SK-MEL-5 (cell line): ENCODE data around the gene CDH24. TPM values are rescaled to one million over a fixed set of nuclear protein-coding genes. Genes with fewer than 3 reads are reported as not detected.

Experiments
- DNase-seq: peaks from one replicate; pipeline ENCODE4 v3.0.0-alpha.2; 2016; ENCODE audit warnings: low read depth, low spot score
- in situ Hi-C: cut with HindIII; loops from 2 replicates; pipeline ENCODE4 v1.10.0; 2016; ENCODE audit warnings: low sequenced_read_pairs, high pct_unique_total_duplicates, low pct_unique_long_range_greater_than_20kb
- total RNA-seq: library from RNA; depleted of rRNA; stranded (reverse); fragments of >200 nt; shearing (Covaris generic); gene quantifications from 2 replicates; pipeline ENCODE4 v1.2.3, GENCODE V29; 2014

CDH24 gene
- total RNA-seq, 1 experiment from 2014 or later = 1.1 TPM

- no peak for DNase-seq
- in situ Hi-C loops = no loop called here
Observed at GRCh38 chr14:23093104-23093503, 35.8 kb upstream of the CDH24 start.

GRCh38 chr14:23091294-23092225, 34.2 kb upstream of the CDH24 start:
- in situ Hi-C loops = no loop called here
- DNase-seq = no peak

GRCh38 chr14:23090254-23090636, 32.9 kb upstream of the CDH24 start:
- in situ Hi-C loops = no loop called here
- no peak for DNase-seq

DNA sequence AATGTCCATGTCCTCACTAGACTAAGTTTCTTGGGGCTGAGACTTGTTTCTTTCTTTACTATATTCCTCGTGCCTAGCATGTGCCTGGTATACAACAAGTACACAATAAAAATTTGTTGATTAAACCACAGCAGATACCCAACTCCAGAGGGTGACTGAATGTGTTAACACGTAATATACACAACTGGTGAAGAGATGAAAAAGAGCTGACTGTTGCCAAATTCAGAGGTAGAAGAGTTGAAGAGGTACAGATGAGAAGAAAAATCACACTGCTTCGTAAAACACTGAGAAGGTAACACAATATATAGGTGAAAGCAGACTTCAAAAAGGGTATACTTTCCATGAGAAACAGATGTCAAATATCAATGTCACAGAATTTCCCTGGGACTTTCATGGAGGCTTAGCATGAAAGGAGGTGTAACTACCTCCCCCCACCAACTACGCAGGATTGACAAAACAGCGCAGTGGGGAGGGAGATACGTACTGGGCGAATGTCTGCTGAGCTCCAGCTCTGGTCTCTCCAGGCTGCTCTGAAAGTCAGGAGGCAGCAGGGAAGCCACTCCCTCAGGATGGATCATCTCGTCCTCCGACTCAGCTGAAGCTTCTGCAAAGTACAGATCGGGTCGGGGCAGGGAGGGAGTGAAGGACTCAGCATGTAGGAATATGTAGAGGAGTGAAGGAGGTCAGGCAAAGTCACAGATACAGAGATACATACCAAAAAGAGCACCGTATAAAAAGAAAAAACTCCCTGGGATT, 32.4 kb upstream of the CDH24 start:
- in situ Hi-C loops = no loop called here
- DNase-seq = no peak

- in situ Hi-C loops = no loop called here
- no peak for DNase-seq
Observed at GRCh38 chr14:23086565-23086964, 29.2 kb upstream of the CDH24 start.

DNA sequence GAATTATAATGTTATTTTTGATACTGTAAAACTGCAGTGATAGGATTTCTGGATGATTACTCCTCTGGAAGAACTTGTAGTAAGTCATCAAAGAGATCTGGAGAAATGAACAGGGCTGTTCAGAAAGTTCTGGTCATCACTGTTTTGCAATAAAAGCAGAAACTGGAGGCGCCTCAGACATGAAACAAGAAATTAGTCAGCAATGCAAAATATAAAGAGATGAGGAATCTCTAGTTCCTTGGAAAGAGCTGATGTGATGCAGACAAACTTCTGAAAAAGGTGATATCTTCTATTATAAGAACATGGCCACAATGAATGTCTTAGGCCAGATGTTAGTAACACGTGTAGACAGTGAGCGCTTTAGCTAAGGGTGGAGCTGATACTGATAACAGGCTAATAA, 28.1 kb upstream of the CDH24 start:
- in situ Hi-C loops = no loop called here
- no peak for DNase-seq

GRCh38 chr14:23080474-23080873, 23.2 kb upstream of the CDH24 start:
- in situ Hi-C loops = no loop called here
- DNase-seq = no peak

GRCh38 chr14:23079716-23080115, 22.4 kb upstream of the CDH24 start:
- no peak for DNase-seq
- in situ Hi-C loops = no loop called here

DNA sequence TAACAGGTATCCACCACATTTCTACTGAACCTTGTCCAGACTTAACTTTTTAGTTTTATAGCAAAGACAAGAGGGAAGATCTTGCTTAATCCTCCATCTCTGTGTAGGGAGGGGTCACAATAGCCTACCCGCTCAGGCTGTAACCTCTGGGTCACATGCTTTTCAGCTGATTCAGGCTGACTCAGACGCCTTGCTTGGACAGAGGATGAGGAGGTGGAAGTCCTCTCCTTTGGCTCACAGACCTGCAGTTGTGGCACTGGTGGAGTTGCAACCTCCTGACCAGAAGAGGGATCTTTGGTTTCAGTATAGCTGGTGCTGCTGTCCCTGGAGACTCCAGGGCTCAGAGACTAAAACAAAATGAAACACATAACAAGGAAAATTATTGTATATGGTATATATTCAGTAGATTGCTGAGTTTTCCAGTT, 21.4 kb upstream of the CDH24 start:
- in situ Hi-C loops = no loop called here
- peak; percentile 97 for DNase-seq

DNA sequence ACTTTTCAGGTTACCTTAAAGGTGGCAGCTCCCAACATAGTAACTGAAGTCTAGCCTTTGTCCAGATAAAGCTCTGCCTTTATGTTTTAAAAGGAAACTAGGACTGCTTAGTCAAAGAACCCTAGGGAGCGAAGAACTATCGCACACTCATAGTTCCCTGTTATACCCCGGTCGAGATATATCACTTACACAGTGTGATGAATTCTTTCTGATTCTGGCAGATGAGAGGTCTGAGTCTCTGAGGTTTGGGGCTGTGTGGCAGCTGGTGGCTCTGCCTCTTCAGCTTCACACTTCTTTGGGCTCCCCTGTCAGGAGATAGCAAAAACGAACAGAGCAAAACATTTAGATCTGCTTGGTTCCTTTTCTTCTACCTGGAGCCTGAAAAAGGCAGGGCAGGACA, 20.6 kb upstream of the CDH24 start:
- no peak for DNase-seq
- in situ Hi-C loops = no loop called here

- in situ Hi-C loops = no loop called here
- peak; percentile 65 for DNase-seq
Observed at GRCh38 chr14:23076785-23077408, 19.6 kb upstream of the CDH24 start.

DNA sequence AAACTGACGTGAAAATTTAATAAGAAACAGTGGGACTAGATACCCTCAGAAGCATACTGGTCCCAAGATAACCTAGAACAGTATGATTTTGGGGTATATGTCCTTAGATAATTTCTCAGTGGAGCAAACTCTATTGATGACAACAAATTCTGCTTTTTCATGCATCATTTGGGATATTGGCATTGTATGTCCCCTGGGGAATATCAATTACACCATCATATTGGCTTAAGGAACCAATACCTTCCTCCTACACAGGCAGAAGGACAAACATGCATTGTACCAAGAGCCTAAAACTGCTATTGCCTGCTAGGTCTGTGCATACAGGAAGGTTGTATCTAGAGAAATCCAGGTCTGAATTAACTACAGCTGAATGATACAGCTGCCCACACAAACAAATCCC, 17.6 kb upstream of the CDH24 start:
- in situ Hi-C loops = no loop called here
- DNase-seq = no peak

- in situ Hi-C loops = no loop called here
Observed at GRCh38 chr14:23071921-23072539, 14.7 kb upstream of the CDH24 start.

GRCh38 chr14:23071244-23071920, 14.1 kb upstream of the CDH24 start:
- DNase-seq = peak; percentile 89
- in situ Hi-C loops = no loop called here

More at GRCh38 chr14:23071921-23072539, 14.7 kb upstream of the CDH24 start:
- DNase-seq = no peak

DNA sequence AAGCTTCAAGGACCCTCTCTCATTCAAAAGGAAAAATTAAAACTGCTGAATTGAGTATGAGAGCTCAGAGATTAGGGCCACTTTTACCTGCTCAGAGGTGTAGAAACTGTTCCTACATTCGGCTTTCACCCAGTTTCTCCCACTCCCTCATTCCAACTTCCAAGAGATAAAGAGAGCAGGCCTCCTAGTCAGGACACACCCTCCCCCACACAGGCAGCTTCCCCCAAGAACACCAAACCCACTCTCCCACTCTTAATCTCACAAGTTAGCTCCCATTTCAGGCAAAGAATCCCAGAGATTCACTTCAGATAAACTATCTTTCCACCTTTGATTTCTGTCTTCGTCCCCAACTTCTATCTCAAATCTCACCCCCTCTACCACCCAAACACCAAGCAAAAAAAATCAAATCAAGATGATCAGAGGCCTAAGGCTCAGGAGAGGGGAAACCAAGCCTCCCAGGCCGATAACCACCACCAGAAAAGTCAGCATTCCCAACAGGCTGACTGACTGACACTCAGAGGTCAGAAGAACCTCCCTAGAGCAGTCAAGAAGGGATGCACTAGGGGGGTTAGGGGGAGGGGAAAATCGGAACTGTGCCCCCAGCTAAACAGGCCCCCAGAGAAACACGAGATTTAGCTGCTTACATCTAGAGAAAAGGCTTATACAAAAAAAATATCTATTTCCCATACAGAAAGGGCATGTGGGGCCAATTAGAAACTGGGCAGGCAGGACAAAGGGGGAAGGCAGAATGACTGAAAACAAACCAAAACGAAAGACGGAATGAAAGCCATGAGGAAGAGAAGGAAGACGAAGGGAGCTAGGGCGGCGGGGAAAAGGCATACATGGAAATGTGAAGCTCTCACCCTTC, 13.2 kb upstream of the CDH24 start:
- no peak for DNase-seq
- in situ Hi-C loops = no loop called here

GRCh38 chr14:23069413-23069806, 12.1 kb upstream of the CDH24 start:
- no peak for DNase-seq
- in situ Hi-C loops = no loop called here
